ENCODE data around the gene OR10R2. TPM values are rescaled to one million over a fixed set of nuclear protein-coding genes. Genes with fewer than 3 reads are reported as not detected.
A peak's percentile ranks its signal among the peaks of the same experiment; 100 is the strongest.

The OR10R2 gene
- total RNA-seq, 1 experiment from 2014 or later = not detected

DNA sequence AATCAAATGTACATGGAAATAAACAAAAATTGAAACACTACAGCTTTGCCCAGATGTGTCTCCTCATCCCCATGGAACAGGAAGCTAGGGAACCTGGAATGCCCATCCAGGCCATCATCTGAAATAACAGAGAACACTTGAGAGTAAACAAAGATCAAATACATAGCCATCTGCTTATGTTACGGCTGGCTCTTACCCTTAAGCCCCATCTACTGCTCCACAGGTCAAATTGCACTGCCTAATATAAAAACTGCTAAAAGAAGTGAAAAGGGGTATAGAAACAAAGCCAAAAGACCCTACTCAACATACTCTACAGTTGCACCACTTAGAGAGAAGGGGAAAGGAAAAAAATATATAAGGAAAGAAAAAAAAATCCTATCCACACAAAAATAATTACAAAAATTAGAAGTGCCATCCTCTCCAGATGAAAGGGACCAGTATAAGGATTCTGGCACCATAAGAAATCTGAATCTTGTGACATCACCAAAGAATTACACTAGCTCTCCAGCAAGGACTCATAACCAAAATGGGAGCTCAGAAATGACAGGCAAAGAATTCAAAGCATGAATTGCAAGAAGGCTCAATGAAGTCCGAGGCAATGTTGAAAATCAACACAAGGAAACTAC is 55.3 kb downstream of the OR10R2 start:
- TF ChIP-seq, protein P1, sequence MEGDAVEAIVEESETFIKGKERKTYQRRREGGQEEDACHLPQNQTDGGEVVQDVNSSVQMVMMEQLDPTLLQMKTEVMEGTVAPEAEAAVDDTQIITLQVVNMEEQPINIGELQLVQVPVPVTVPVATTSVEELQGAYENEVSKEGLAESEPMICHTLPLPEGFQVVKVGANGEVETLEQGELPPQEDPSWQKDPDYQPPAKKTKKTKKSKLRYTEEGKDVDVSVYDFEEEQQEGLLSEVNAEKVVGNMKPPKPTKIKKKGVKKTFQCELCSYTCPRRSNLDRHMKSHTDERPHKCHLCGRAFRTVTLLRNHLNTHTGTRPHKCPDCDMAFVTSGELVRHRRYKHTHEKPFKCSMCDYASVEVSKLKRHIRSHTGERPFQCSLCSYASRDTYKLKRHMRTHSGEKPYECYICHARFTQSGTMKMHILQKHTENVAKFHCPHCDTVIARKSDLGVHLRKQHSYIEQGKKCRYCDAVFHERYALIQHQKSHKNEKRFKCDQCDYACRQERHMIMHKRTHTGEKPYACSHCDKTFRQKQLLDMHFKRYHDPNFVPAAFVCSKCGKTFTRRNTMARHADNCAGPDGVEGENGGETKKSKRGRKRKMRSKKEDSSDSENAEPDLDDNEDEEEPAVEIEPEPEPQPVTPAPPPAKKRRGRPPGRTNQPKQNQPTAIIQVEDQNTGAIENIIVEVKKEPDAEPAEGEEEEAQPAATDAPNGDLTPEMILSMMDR (conservative IDR thresholded peaks at IDR 0.05) = peak; percentile 72
- no peak for TF ChIP-seq EZH2 (IDR thresholded peaks at IDR 0.05; ENCODE audit: low read depth)
- H3K36me3 ChIP-seq (ENCODE audit: low read depth) = no peaks in the 10 kb centered on the region
- no peaks in the 10 kb centered on the region for H3K4me1 ChIP-seq (replicated peaks; ENCODE audit: insufficient read depth)
- peak in 1 of 2 experiments; percentile 42 for DNase-seq
- no peaks in the 10 kb centered on the region for H3K9me2 ChIP-seq (ENCODE audit: insufficient read depth)
- H3K4me2 ChIP-seq = no peak overlapping the region
- H3K27me3 ChIP-seq (ENCODE audit: insufficient read depth, low read depth) = 0 out of 2 replicates have a peak, but pooled peaks cover 3% of the 10 kb centered on the region
- no peak overlapping the region for H3K27ac ChIP-seq
- no peaks in the 10 kb centered on the region for H3F3A ChIP-seq (ENCODE audit: insufficient read depth, low read depth)
- intact Hi-C loops (cut with micrococcal nuclease; ENCODE audit: unreplicated experiment) = loop anchor here (2.0 kb wide), 1 partner anchor 325 kb away; no protein-coding TSS in a partner anchor
- no peak overlapping the region for H3K4me3 ChIP-seq
- no TSS peak for BruUV-seq (replicated peaks)
- no peaks in the 10 kb centered on the region for H3K79me2 ChIP-seq (ENCODE audit: low read depth)
- H2AFZ ChIP-seq = no peak overlapping the region
- no peaks in the 10 kb centered on the region for H3K9me3 ChIP-seq (ENCODE audit: insufficient read depth, low read depth)
- CTCF ChIA-PET = no interaction called here
- no peaks in the 10 kb centered on the region for H4K20me1 ChIP-seq (ENCODE audit: insufficient read depth)
- POLR2A ChIA-PET (ENCODE audit: unreplicated experiment) = no interaction called here

Other genes with a start within 250 kb of the OR10R2 start
- not detected in 2 replicates for gene CD1A, start 217.8 kb upstream of the OR10R2 start, total RNA-seq (2021)
- gene CD1C, start 182.3 kb upstream of the OR10R2 start, total RNA-seq (2021) = not detected in 2 replicates
- not detected in 2 replicates for gene CD1B, start 140.7 kb upstream of the OR10R2 start, total RNA-seq (2021)
- gene CD1E, start 118.3 kb upstream of the OR10R2 start, total RNA-seq (2021) = not detected in 2 replicates
- gene OR10T2, start 72.8 kb upstream of the OR10R2 start, total RNA-seq (2021) = not detected in 2 replicates
- not detected in 2 replicates for gene OR10K2, start 46.0 kb upstream of the OR10R2 start, total RNA-seq (2021)
- not detected in 2 replicates for gene OR10K1, start 10.4 kb upstream of the OR10R2 start, total RNA-seq (2021)
- not detected in 2 replicates for gene OR6Y1, start 82.2 kb downstream of the OR10R2 start, total RNA-seq (2021)
- not detected in 2 replicates for gene OR6P1, start 98.4 kb downstream of the OR10R2 start, total RNA-seq (2021)
- not detected in 2 replicates for gene OR10X1, start 107.7 kb downstream of the OR10R2 start, total RNA-seq (2021)
- gene OR10Z1, start 133.0 kb downstream of the OR10R2 start, total RNA-seq (2021) = not detected in 2 replicates
- gene SPTA1, start 214.5 kb downstream of the OR10R2 start, total RNA-seq (2021) = not detected in 2 replicates
- not detected in 2 replicates for gene OR6K2, start 228.4 kb downstream of the OR10R2 start, total RNA-seq (2021)
- not detected in 2 replicates for gene OR6K3, start 248.5 kb downstream of the OR10R2 start, total RNA-seq (2021)

All from PC-9 (cell line).